ENCODE data around the gene ORC3.

DNA sequence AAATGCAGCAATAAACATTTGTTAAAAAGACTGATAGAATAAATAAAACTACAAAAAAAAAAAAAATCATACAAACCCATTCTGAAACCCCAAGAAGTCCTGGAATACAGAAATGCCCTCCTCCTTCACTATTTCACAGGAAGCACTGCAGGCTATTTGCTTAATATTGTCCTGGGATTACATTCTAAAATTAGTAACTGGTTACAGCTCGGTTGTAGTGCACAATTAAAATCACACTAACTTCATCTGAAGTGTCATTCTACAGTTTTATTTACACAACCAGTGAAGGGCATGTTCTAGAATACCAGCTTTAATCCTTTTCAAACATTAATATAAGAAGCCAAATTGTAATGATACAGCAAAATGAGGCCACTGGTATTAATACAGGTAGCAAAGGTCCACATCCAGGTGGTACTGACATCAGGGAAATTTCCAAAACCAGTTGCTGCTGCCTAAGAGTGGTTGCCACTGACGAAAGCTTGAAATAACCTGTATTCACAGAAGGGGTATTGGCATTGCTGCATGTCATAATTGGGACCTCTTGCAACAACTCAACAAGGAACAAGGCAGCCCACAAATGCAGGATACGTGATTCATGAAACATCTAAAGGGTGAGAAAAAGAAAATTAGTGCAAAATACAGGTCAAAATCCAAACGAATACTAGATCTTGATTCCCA is 85.2 kb downstream of the ORC3 start:
- no peak for TF ChIP-seq GATA2 (IDR thresholded peaks at IDR 0.05; ENCODE audit: low read depth, low read length)
- TF ChIP-seq GATA3 (IDR thresholded peaks at IDR 0.05; ENCODE audit: low read depth, low read length) = no peak
